Measurements from ENCODE around the gene HSPA14.
"Not testable (repeated sequence)": the region's sequence is repeated elsewhere in the genome, so short reads cannot be mapped to it uniquely, and the experiment has no call there.

The HSPA14 gene

GRCh38 chr10:14880229-14880628 is 42.1 kb downstream of the HSPA14 start:
- no peak for DNase-seq (ENCODE audit: low read depth in 2 of 2)

GRCh38 chr10:14884082-14884481 is 46.0 kb downstream of the HSPA14 start:
- DNase-seq (ENCODE audit: low read depth in 2 of 2): no peak

GRCh38 chr10:14889318-14889717 is 51.2 kb downstream of the HSPA14 start:
- DNase-seq (ENCODE audit: low read depth in 2 of 2): no peak

DNA sequence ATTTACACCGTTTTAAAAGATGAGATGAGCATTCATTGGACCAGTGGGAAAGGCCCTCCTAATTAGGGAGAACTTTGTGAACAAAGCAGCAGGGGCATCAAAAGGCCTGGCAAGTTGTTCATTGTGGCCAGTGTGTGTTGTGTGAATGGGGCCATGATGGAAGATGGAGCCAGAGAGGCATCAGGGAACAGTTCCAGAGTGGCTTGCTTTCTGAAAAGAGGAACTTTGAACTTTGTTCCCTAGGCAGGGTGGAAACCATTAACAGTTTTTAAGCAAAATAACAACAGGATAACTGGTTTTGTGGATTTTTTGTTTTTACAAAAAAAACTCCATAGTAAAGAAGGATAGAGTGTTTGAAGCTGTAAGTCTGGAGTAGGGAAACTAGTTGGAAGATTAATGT is 53.0 kb downstream of the HSPA14 start:
- DNase-seq (ENCODE audit: low read depth in 2 of 2): no peak

DNA sequence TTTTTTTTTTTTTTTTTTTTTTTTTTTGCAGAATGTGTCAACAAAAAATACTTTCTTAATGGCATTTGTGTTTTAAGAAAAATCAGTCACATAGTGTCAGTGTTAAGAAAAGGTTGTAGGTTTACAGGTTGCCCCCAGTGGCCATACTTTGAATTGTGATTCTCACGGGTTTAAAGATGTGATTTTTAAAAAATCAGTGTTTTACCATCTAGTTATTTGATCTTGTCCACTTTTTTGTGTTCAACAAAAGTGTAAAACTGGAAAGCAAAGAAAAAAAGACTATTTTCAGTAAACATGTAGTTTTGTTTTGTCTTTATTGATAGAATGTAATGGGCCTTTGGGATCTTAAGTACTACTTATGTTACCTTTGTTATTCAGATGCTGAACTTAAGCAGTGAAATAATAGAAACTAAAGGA is 66.2 kb downstream of the HSPA14 start:
- no peak for DNase-seq (ENCODE audit: low read depth in 2 of 2)

DNA sequence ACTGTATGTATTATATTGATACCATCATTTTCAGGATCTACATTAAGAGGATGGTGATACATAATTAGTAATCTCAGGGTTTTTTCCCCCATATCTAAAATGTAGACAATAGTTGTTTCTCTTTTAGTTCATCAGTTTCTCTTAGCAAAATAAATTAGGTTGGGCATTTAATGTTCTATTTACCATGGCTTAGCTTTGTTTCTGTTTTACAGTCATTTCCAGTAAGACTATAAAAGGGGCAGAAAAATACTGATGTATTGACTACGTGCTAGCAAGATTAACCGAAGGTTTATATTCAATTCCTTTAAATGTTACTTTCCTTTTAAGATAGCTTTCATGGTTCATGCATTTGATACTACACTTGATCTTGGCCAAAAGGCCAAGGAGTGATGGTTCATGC is 66.8 kb downstream of the HSPA14 start:
- DNase-seq (ENCODE audit: low read depth in 2 of 2): no peak

- no peak for DNase-seq (ENCODE audit: low read depth in 2 of 2)
Measured at GRCh38 chr10:14905890-14906289, 67.8 kb downstream of the HSPA14 start.

DNA sequence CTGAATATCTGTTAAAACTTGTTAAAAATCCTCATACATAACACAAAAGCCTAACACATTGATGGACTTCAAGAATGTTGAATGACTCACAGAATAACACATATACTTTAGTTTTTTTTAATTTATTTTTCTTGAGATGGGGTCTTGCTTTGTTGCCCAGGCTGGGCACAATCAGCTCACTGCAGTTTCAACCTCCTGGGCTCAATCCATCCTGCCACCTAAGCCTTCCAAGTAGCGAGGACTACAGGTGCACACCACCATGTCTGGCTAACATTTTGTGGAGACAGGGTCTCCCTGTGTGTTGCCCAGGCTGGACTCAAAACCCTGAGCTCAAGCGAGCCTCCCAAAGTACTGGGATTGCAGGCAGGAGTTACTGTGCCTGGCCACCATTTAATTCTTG is 68.7 kb downstream of the HSPA14 start:
- DNase-seq (ENCODE audit: low read depth in 2 of 2): no peak

GRCh38 chr10:14907591-14907990 is 69.5 kb downstream of the HSPA14 start:
- DNase-seq (ENCODE audit: low read depth in 2 of 2): not testable (repeated sequence)

GRCh38 chr10:14909101-14909500 is 71.0 kb downstream of the HSPA14 start:
- no peak for DNase-seq (ENCODE audit: low read depth in 2 of 2)

DNA sequence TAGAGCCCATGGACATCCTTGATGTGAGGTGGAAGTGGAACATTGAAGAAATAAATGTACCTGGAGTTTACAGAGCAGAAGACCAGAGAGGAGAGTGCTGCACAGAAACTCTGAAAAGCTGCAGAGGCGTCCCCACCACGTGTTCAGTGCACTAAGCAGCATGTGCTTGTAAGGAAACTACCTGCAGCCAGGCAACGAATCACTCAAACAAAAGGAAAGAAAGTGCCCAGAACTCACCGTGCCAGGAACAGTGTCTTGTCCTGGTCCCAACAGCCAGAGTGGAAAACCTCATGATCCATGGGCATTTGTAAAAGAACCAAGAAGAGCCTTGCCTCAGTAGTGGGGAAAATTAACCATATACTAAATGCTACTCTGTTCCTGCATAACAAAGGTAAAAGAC is 72.8 kb downstream of the HSPA14 start:
- no peak for DNase-seq (ENCODE audit: low read depth in 2 of 2)

DNA sequence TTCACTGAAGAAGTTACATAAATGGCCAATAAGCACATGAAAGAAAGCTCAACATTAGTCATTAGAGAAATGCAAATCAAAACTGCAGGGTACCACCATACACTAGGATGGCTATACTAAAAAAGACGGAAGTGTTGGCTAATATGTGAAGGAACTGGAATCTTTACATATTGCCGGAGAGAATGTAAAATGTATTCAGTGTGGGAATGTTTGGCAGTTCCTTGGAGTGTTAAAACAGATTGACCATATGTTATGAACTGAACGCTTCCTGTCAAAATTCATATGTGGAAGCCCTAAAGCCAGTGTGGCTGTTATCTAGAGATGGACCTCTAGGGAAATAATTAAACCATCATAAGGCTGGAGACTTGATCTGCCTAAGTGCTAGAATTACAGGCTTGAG is 73.7 kb downstream of the HSPA14 start:
- DNase-seq (ENCODE audit: low read depth in 2 of 2): no peak

GRCh38 chr10:14916600-14916999 is 78.5 kb downstream of the HSPA14 start:
- DNase-seq (ENCODE audit: low read depth in 2 of 2): no peak

GRCh38 chr10:14917827-14918226 is 79.7 kb downstream of the HSPA14 start:
- no peak for DNase-seq (ENCODE audit: low read depth in 2 of 2)

- no peak for DNase-seq (ENCODE audit: low read depth in 2 of 2)
Measured at GRCh38 chr10:14918964-14919363, 80.9 kb downstream of the HSPA14 start.

All from stimulated activated CD8-positive, alpha-beta memory T cell treated with anti-CD3 and anti-CD28 coated beads, Interleukin-15, amount 100 ng/mL, for 4 hours (primary cell).